Measurements from ENCODE around the gene SLC7A6.
"Not testable (repeated sequence)": the region's sequence is repeated elsewhere in the genome, so short reads cannot be mapped to it uniquely, and the experiment has no call there.

The SLC7A6 gene

GRCh38 chr16:68284847-68285246, 20.5 kb downstream of the SLC7A6 start:
- DNase-seq = no peak

GRCh38 chr16:68285683-68286082, 21.4 kb downstream of the SLC7A6 start:
- DNase-seq = no peak

GRCh38 chr16:68286153-68287074, 22.1 kb downstream of the SLC7A6 start:
- no peak for DNase-seq

DNA sequence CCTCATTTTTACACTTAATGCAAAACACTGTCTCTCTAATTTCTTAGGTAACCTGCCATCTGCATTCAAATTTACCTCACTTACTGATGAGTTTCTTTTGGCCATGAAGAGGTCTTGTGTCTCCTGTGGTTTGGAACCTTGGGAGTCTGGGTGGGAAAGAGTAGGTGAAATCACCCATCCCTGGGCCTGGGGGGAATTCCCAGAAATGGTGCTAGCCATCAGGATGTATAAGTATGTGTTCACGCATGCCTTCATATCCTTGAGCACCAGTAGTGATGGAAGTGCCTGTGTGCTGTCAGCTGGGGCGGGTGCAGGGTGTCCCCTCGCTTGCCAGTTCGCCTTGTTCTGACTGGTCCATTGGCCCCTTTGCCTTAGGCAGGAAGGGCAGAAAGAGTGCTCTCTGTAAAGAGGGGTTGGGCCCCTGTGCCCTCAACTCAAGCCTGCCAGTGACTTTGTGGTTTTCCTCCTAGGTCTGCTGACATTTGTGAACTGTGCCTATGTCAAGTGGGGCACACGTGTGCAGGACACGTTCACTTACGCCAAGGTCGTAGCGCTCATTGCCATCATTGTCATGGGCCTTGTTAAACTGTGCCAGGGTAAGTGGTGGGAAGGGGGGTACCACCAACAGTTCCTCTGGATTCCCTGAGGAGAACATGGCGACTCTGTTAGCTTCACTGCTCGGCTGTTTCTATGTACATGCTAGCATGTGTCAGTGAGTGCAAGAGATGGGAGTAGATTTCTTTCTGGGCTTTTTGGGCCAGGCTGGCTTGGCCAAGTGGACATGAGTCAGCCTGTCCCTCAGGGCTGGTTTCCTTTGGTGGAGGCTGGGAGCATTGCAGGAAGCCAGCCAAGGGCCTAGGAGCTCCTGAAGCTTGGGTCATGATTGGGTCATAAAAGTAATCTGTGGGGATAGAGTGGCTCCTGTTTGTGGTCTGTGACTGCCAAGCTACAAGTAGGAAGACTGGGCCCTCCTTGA, 23.2 kb downstream of the SLC7A6 start:
- peak in 1 of 14 donors; percentile 35 for DNase-seq

- DNase-seq = no peak
Observed at GRCh38 chr16:68288252-68288650, 23.9 kb downstream of the SLC7A6 start.

GRCh38 chr16:68288796-68289195, 24.5 kb downstream of the SLC7A6 start:
- DNase-seq = not testable (repeated sequence)

- no peak for DNase-seq
Observed at GRCh38 chr16:68289202-68289601, 24.9 kb downstream of the SLC7A6 start.

GRCh38 chr16:68289621-68290329, 25.4 kb downstream of the SLC7A6 start:
- DNase-seq = no peak

DNA sequence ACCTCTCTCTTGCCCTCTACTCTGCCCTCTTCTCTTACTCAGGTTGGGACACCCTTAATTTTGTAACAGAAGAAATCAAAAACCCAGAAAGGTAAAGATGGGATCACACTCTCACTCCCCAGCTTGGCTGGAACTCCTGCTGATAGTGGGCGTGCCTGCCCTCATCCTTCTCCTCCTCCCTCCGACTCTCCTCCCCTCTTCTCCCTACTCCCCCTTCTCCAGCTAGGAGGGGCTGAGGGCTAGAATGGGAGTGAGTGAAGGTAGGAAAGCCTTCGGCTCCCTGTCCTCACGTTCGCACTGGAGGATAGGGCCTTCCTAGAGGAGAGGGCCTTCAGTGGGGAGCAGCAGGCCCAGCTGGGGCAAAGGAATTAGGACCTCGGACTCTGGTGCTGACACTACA, 26.1 kb downstream of the SLC7A6 start:
- no peak for DNase-seq

GRCh38 chr16:68291227-68291626, 26.9 kb downstream of the SLC7A6 start:
- no peak for DNase-seq

DNA sequence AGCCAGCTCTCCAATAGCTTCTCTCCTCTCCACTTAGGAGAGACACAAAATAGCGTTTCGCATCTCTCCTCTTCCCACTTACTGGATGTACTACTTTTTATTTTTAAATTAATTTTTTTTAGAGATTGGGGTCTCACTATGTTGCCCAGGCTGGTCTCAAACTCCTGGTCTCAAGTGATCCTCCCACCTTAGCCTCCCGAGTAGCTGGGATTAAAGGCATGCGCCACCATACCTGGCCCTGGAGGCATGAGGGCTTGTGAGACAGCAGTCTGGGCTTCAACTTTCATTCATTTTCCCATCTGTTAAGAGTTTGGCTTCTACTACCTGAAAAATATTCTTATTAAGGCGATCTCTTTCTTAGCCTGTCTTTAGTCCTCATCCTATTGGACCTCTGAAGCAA, 28.1 kb downstream of the SLC7A6 start:
- no peak for DNase-seq

DNA sequence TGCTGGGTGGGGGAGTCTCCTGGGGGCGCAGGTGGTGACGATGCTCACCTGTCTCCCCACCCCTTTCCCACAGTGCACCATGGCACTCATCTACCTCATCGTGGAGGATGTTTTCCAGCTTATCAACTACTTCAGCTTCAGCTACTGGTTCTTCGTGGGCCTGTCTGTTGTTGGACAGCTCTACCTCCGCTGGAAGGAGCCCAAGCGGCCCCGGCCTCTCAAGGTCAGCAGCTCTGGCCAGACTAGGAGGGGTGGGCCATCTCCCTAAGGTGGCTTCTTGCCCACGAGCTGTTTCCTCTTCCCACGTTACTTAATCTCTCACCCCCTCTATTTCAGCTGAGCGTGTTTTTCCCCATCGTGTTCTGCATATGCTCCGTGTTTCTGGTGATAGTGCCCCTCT, 32.0 kb downstream of the SLC7A6 start:
- DNase-seq = no peak

DNA sequence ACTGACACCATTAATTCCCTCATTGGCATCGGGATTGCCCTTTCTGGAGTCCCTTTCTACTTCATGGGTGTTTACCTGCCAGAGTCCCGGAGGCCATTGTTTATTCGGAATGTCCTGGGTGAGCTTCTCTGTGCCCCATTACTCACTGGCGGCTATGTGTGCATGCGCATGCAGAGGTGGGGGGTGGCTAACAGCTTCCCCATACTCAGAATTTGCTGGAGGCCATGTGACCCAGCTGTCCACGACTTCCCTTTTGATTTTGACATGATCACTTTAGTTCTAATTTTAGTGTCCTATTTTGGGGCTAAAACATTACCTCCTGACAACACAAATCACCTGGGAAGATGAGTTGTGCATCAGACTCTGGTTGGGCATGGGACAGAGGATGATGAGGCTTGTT, 32.4 kb downstream of the SLC7A6 start:
- DNase-seq = peak in 1 of 14 donors; percentile 34

DNA sequence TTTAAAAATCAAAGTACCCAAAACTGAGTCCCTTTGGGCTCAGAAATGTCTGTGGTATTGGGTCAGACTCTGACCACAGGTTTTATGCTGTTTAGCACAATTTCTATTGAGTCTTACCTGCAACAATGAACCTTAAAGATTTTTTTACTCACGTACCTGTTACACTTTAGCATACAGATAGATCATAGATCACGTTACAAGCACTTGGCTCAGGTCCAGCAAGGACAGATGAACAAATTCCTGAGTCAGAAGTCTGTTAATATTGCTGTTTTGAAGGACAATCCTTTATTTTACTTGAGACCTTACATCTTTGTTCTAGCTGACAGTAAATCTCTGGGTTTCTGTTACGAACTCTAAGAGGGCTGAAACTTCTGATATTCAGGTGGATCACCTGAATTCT, 33.6 kb downstream of the SLC7A6 start:
- no peak for DNase-seq

DNA sequence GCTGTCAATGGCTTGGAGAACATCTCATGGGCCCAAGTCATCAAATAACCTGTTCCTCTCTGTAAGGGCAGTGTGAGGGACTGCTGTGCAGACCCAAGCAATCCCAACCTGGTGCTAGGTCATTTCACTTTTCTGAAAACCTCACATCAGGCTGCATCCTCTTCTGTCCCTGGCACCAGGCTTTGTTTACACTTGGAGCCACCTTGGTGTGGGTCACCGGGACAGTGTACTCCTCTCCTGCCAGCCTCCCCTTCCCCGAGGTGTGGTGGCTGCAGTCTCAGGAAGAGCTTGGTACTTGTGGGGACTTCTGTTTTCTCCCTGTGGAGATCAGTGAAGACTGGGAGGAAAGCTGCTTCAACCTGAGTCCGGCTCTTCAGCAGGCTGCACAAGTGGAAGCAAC, 34.0 kb downstream of the SLC7A6 start:
- no peak for DNase-seq

DNA sequence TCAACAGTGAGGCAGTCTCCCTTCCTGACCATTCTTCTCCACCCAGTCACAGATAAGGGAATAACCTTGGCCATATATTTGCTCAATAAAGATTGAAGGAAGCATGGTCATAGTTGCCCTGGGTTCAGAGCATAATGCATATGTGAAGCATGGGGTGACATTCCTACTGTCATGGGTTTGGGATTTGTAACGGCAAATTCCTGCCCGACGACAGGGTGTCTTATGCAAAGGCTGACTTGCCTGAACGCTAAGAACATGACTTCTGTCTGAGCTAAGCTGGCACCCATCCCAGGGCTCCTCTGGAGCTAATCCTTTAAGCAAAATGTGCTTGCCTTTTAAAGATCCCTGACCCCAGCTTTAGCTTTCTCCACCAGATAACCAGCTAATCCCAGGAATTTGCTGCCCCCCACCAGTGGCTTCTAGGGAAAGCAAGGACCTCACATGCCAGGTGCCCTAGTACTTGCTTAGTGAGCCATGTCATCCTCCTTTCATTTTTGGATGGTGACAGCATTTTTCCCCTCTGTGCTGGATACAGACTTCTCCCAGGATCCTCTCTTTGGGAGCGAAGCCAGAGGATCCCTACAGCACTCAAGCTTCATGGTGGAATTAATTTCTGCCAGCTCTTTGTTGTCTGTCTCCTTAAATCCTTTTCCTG, 34.7 kb downstream of the SLC7A6 start:
- DNase-seq = peak in 3 of 14 donors; percentile 17 to 84 (median 39)

- DNase-seq = no peak
Observed at GRCh38 chr16:68299571-68300453, 35.5 kb downstream of the SLC7A6 start.

GRCh38 chr16:68300734-68301459, 36.6 kb downstream of the SLC7A6 start:
- no peak for DNase-seq

GRCh38 chr16:68306633-68307032, 42.3 kb downstream of the SLC7A6 start:
- no peak for DNase-seq

- DNase-seq = no peak
Observed at GRCh38 chr16:68309799-68310198, 45.5 kb downstream of the SLC7A6 start.

Measured in C1 segment of cervical spinal cord (tissue), 14 donors.